SU-DHL-6 (cell line): Measurements from ENCODE around the gene MOB4.

Experiments used
- H2AFZ ChIP-seq: fragments of 200-600 bp; sonication (generic); 2 replicates; pipeline ENCODE4 v1.6.1; 2014; ENCODE audit warnings: low read depth, mild to moderate bottlenecking, moderate library complexity, mixed read lengths, antibody characterized with exemption, low read length; ENCODE audit not compliant: severe bottlenecking
- H3F3A ChIP-seq: fragments of 200-600 bp; shearing (Covaris generic); 2 replicates; pipeline ENCODE4 v1.6.0; 2016; ENCODE audit warnings: antibody characterized with exemption, mild to moderate bottlenecking; ENCODE audit not compliant: insufficient read depth
- H3K27ac ChIP-seq: fragments of 200-600 bp; sonication (generic); 2 replicates; pipeline ENCODE4 v1.5.1; 2016; ENCODE audit warnings: low read depth, mild to moderate bottlenecking, low read length, moderate library complexity, mixed read lengths
- H3K27me3 ChIP-seq: fragments of 200-600 bp; sonication (generic), shearing (Covaris generic); 2 replicates; pipeline ENCODE4 v1.6.0; 2014; ENCODE audit warnings: mild to moderate bottlenecking, low read length
- H3K36me3 ChIP-seq: fragments of 200-600 bp; sonication (generic); 2 replicates; pipeline ENCODE4 v1.6.1; 2014; ENCODE audit warnings: mild to moderate bottlenecking, low read length, mixed read lengths
- H3K4me2 ChIP-seq: fragments of 300-600, 200-600 bp; shearing (Covaris generic), sonication (generic); 2 replicates; pipeline ENCODE4 v1.6.0; 2014; ENCODE audit warnings: low read length, low read depth, mild to moderate bottlenecking; ENCODE audit not compliant: poor library complexity, severe bottlenecking
- H3K4me3 ChIP-seq: fragments of 200-600 bp; sonication (generic); 2 replicates; pipeline ENCODE4 v1.5.1; 2014; ENCODE audit warnings: antibody characterized with exemption, low read length, mild to moderate bottlenecking, mixed read lengths; ENCODE audit not compliant: insufficient read depth, poor library complexity, severe bottlenecking
- H3K79me2 ChIP-seq: fragments of 200-600 bp; sonication (generic); 2 replicates; pipeline ENCODE4 v1.6.1; 2014; ENCODE audit warnings: mild to moderate bottlenecking, low read length, moderate library complexity; ENCODE audit not compliant: insufficient read depth
- H3K9ac ChIP-seq: fragments of 200-600 bp; sonication (generic); 2 replicates; pipeline ENCODE4 v1.7.0; 2014; ENCODE audit warnings: mild to moderate bottlenecking, low read length
- H3K9me2 ChIP-seq: fragments of 200-600 bp; sonication (generic); replicated peaks from 2 replicates; pipeline ENCODE4 v1.6.1; 2014; ENCODE audit warnings: low read length; ENCODE audit not compliant: insufficient read depth
- H3K9me3 ChIP-seq: fragments of 200-600 bp; sonication (generic); 2 replicates; pipeline ENCODE4 v1.6.1; 2014; ENCODE audit warnings: low read length, mixed read lengths; ENCODE audit not compliant: insufficient read depth
- H4K20me1 ChIP-seq: fragments of 200-600 bp; sonication (generic); 2 replicates; pipeline ENCODE4 v1.6.1; 2014; ENCODE audit warnings: low read depth, mild to moderate bottlenecking, antibody characterized with exemption, low read length, moderate library complexity, mixed read lengths
- CTCF ChIP-seq: fragments of 200-600 bp; sonication (generic); IDR thresholded peaks from one replicate; pipeline ENCODE4 v1.5.1; 2017; ENCODE audit warnings: antibody characterized with exemption, mild to moderate bottlenecking, low read length, moderate library complexity; ENCODE audit not compliant: insufficient read depth, poor library complexity, severe bottlenecking
- EZH2phosphoT487 ChIP-seq: fragments of 200-600 bp; sonication (generic), shearing (Covaris generic); conservative IDR thresholded peaks from 2 replicates; pipeline ENCODE4 v1.6.1; 2018; ENCODE audit warnings: mild to moderate bottlenecking, antibody characterized with exemption, low read length, moderate library complexity, mixed read lengths

Gene MOB4

GRCh38 chr2:197539734-197540133 is 23.9 kb downstream of the MOB4 start:
- H3K79me2 ChIP-seq: peaks cover 26% of the 10 kb centered on the region; the same call in 1 of the 2 replicates
- H3F3A ChIP-seq: no peaks in the 10 kb centered on the region
- no peak overlapping the region for H3K9ac ChIP-seq
- no peaks in the 10 kb centered on the region for H3K27me3 ChIP-seq
- TF ChIP-seq EZH2phosphoT487: no peak
- no peak for TF ChIP-seq CTCF
- no peak overlapping the region for H2AFZ ChIP-seq
- H3K36me3 ChIP-seq: peaks cover 35% of the 10 kb centered on the region; the same call in 1 of the 2 replicates
- H3K27ac ChIP-seq: no peak overlapping the region
- H3K9me3 ChIP-seq: no peaks in the 10 kb centered on the region
- no peak overlapping the region for H3K4me2 ChIP-seq
- H3K4me3 ChIP-seq: no peak overlapping the region
- H3K9me2 ChIP-seq: no peaks in the 10 kb centered on the region
- no peaks in the 10 kb centered on the region; the same call in 1 of the 2 replicates for H4K20me1 ChIP-seq

- H3K27ac ChIP-seq: no peak overlapping the region
- H3K9me3 ChIP-seq: no peaks in the 10 kb centered on the region
- H3F3A ChIP-seq: 0 out of 2 replicates have a peak, but pooled peaks cover 5% of the 10 kb centered on the region
- TF ChIP-seq EZH2phosphoT487 (no peak), CTCF (no peak)
- no peak overlapping the region for H2AFZ ChIP-seq
- H4K20me1 ChIP-seq: no peaks in the 10 kb centered on the region; the same call in 1 of the 2 replicates
- peaks cover 24% of the 10 kb centered on the region; the same call in 1 of the 2 replicates for H3K79me2 ChIP-seq
- H3K4me3 ChIP-seq: no peak overlapping the region
- H3K27me3 ChIP-seq: no peaks in the 10 kb centered on the region
- H3K4me2 ChIP-seq: no peak overlapping the region
- no peaks in the 10 kb centered on the region for H3K9me2 ChIP-seq
- no peak overlapping the region for H3K9ac ChIP-seq
- H3K36me3 ChIP-seq: peaks cover 25% of the 10 kb centered on the region; the same call in 1 of the 2 replicates
Observed at GRCh38 chr2:197543206-197543605, 27.3 kb downstream of the MOB4 start.

- Histone ChIP-seq H3K9me2 (no peaks in the 10 kb centered on the region), H3K9ac (no peak overlapping the region), H3K27ac (no peak overlapping the region), H3F3A (0 out of 2 replicates have a peak, but pooled peaks cover 5% of the 10 kb centered on the region), H3K79me2 (0 out of 2 replicates have a peak, but pooled peaks cover 9% of the 10 kb centered on the region), H3K36me3 (peaks cover 31% of the 10 kb centered on the region; the same call in 1 of the 2 replicates), H3K27me3 (no peaks in the 10 kb centered on the region), H2AFZ (no peak overlapping the region), H3K9me3 (no peaks in the 10 kb centered on the region), H3K4me3 (no peak overlapping the region), H4K20me1 (no peaks in the 10 kb centered on the region), H3K4me2 (no peak overlapping the region)
- TF ChIP-seq EZH2phosphoT487 (no peak), CTCF (no peak)
Observed at GRCh38 chr2:197547163-197547900, 31.5 kb downstream of the MOB4 start.
